WTC11 (cell line): Measurements from ENCODE around the gene UNC93B1. TPM values are rescaled to one million over a fixed set of nuclear protein-coding genes. Genes with fewer than 3 reads are reported as not detected.
"Not testable (repeated sequence)": the region's sequence is repeated elsewhere in the genome, so short reads cannot be mapped to it uniquely, and the experiment has no call there.

ENCODE experiments used
- ATAC-seq: fragments of 200-7000 bp; cut with Tn5 transposase; 2 replicates; pipeline ENCODE4 v1.10.0; 2021; ENCODE audit warnings: mild to moderate bottlenecking, moderate library complexity
- CTCF ChIA-PET: fragments of 300-600 bp; sonication (Branson Sonifier 250); formaldehyde crosslinking; loops from one replicate; lab custom pipeline; 2021; ENCODE audit warnings: antibody characterized with exemption; lab: Charles Lee
- POLR2A ChIA-PET: fragments of 350-600 bp; sonication (Branson Sonifier 250); formaldehyde crosslinking; loops from one replicate; lab custom pipeline; 2021; ENCODE audit warnings: antibody characterized with exemption; lab: Charles Lee
- DNase-seq: peaks from one replicate; pipeline ENCODE4 v3.0.0; 2021; ENCODE audit warnings: low spot score
- H3K27ac Mint-ChIP-seq: 2 replicates; pipeline ENCODE4 v1.8.0; 2021; ENCODE audit warnings: mixed read lengths
- H3K27me3 Mint-ChIP-seq: 2 replicates; pipeline ENCODE4 v1.8.0; 2021; ENCODE audit warnings: low read depth, mild to moderate bottlenecking, moderate library complexity, mixed read lengths
- H3K36me3 Mint-ChIP-seq: 2 replicates; pipeline ENCODE4 v1.8.0; 2021; ENCODE audit warnings: mixed read lengths
- H3K4me1 Mint-ChIP-seq: 2 replicates; pipeline ENCODE4 v1.8.0; 2022; ENCODE audit warnings: mixed read lengths
- H3K4me3 Mint-ChIP-seq: 2 replicates; pipeline ENCODE4 v1.8.0; 2021; ENCODE audit warnings: mild to moderate bottlenecking, moderate library complexity, mixed read lengths
- H3K9me3 Mint-ChIP-seq: 2 replicates; pipeline ENCODE4 v1.8.0; 2021; ENCODE audit warnings: mixed read lengths
- MAX ChIP-seq: sonication (generic); formaldehyde crosslinking; IDR thresholded peaks from 2 replicates; pipeline ENCODE4 v1.8.0; 2022; ENCODE audit warnings: mild to moderate bottlenecking, missing genetic modification reagents
- USF2 ChIP-seq: sonication (generic); formaldehyde crosslinking; IDR thresholded peaks from 2 replicates; pipeline ENCODE4 v1.8.1; 2023; ENCODE audit warnings: mild to moderate bottlenecking, missing genetic modification reagents, moderate library complexity
- total RNA-seq: library from RNA; stranded (reverse); gene quantifications from 3 replicates; pipeline ENCODE4 v1.2.3, GENCODE V29; 2021
- TF ChIP-seq, protein P1 (sequence below): sonication (generic); formaldehyde crosslinking; IDR thresholded peaks from 2 replicates; pipeline ENCODE4 v1.8.0; 2022; ENCODE audit warnings: mild to moderate bottlenecking, missing genetic modification reagents

Gene UNC93B1
- total RNA-seq, 1 experiment from 2014 or later, result 27.9 TPM

GRCh38 chr11:67982255-67982857 lies 21.5 kb downstream of the UNC93B1 start:
- ATAC-seq, H3K36me3 Mint-ChIP-seq, H3K27ac Mint-ChIP-seq, H3K27me3 Mint-ChIP-seq, H3K9me3 Mint-ChIP-seq, H3K4me3 Mint-ChIP-seq, DNase-seq: not testable (repeated sequence)
- ChIA-PET CTCF (interaction anchor here (2.4 kb wide), 1 partner anchor 27 kb away, joined by 13 read pairs; no protein-coding TSS in a partner anchor), POLR2A (interaction anchor here (0.7 kb wide), 1 partner anchor 20 kb away, joined by 3 read pairs; no protein-coding TSS in a partner anchor)
- TF ChIP-seq, protein P1, sequence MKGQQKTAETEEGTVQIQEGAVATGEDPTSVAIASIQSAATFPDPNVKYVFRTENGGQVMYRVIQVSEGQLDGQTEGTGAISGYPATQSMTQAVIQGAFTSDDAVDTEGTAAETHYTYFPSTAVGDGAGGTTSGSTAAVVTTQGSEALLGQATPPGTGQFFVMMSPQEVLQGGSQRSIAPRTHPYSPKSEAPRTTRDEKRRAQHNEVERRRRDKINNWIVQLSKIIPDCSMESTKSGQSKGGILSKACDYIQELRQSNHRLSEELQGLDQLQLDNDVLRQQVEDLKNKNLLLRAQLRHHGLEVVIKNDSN (CRISPR knock-in tag), result peak; percentile 33; the same call in 1 of the 2 replicates
- TF ChIP-seq USF2, result peak; percentile 66
- peaks cover 33% of the 10 kb centered on the region for H3K4me1 Mint-ChIP-seq

DNA sequence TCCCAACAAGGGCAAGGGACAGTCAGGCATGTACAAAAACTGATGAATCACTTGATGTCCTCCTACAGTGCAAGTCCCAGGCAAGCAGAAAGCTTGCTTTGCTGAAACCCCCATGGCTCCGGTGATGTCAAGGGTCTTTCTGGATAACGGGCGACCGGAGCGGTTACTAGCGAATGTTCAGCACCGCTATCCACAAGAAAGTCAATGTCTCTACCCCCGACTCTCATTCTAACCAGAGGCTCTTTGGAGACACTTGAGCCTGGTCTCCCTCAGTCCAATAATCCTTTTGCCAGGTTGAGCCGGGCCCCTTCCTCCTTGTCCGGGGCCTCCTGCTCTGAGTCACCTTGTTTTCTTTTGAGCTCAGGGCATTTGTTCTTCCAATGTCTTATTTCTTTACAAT lies 22.7 kb downstream of the UNC93B1 start:
- DNase-seq, H3K27me3 Mint-ChIP-seq, H3K27ac Mint-ChIP-seq, H3K9me3 Mint-ChIP-seq, ATAC-seq, POLR2A ChIA-PET, H3K4me3 Mint-ChIP-seq, H3K36me3 Mint-ChIP-seq: not testable (repeated sequence)
- CTCF ChIA-PET, result interaction anchor here (1.2 to 2.4 kb wide), 3 partner anchors 13 to 136 kb away, joined by 3 to 13 read pairs (median 4); no protein-coding TSS in a partner anchor
- H3K4me1 Mint-ChIP-seq, result peaks cover 33% of the 10 kb centered on the region

DNA sequence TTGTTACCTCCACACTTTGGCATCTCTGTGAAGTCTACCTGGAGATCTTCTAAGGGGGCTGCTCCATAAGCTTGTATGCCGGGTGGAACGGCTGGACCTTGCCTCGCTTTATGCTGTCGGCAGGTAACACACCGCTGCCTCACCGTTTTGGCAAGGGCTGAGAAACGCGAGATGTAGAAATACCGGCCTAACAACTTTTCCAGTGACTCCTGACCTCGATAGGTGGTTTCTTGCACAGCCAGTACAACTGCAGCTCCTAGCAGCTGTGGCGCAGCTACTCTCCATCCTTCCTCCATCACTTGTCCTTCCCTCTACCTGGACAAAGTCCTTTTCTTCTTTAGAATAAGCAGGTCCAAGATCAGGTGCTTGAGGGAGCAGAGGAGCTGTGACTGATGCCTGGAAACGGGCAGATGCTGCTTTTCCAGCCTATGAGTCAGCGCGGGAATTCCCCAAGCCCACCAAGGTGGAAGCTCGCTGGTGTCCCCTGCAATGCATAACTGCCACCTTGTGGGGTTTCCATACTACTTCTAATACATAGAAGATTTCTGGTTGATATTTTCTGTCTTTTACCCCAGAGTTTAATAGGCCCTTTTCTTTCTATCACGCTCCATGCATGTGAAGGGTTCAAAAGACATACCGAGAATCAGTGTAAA lies 25.0 kb downstream of the UNC93B1 start:
- DNase-seq, result peak; percentile 35
- POLR2A ChIA-PET, H3K27me3 Mint-ChIP-seq, H3K9me3 Mint-ChIP-seq, H3K4me3 Mint-ChIP-seq, H3K36me3 Mint-ChIP-seq, ATAC-seq: not testable (repeated sequence)
- Mint-ChIP-seq H3K4me1 (peaks cover 33% of the 10 kb centered on the region), H3K27ac (0 out of 2 replicates have a peak overlapping the region, but pooled peaks have one; percentile 29)
- CTCF ChIA-PET, result interaction anchor here (1.8 kb wide), 1 partner anchor 23 kb away, joined by 13 read pairs; no protein-coding TSS in a partner anchor
- TF ChIP-seq MAX (CRISPR knock-in tag), result 0 out of 2 replicates have a peak, but pooled peaks have one; percentile 42

DNA sequence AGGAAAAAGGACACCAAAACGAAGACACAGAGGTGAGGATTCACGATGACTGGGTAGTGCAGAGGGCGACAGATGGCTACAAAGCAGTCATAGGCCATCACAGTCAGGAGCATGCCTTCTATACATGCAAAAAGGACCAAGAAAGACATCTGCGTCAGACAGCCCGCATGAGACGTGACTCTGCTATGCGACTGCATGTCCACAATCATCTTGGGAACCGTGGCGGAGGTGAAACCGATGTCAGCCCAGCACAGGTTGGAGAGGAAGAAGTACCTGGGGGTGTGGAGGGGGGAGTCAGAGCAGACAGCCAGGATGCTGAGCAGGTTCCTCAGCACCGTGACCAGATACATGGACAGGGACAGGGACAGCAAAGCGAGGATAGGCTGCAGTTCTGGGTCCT lies 29.2 kb downstream of the UNC93B1 start:
- H3K27me3 Mint-ChIP-seq, H3K4me3 Mint-ChIP-seq, H3K36me3 Mint-ChIP-seq, DNase-seq, CTCF ChIA-PET, ATAC-seq, H3K9me3 Mint-ChIP-seq, H3K27ac Mint-ChIP-seq, POLR2A ChIA-PET: not testable (repeated sequence)
- peaks cover 31% of the 10 kb centered on the region for H3K4me1 Mint-ChIP-seq

DNA sequence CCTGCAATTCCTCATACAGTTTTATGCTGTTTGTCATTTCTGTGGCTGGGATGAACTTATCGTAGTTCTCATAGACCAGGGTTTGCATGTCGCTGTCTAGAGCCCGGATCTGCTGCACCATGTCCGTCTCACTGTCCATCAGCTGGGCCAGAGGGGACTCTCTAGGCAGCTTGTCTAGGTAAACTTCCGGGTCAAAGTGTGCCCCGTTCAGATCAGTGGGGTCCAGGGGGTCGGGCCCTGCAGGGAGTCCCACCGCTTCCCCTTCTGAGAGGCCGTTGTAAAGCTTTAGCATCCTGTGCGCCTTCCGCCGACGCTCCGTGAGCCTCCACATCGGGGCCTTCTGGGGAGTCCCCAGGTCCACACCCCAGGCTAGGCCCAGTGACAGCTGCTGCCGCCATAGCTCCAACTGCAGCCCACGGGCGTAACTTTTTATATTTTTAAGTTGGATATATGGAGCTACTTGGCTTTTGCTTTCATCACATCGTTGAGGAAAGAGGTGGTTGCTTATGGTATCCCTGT lies 38.0 kb downstream of the UNC93B1 start:
- POLR2A ChIA-PET, H3K27ac Mint-ChIP-seq, H3K4me3 Mint-ChIP-seq, H3K36me3 Mint-ChIP-seq, DNase-seq, H3K4me1 Mint-ChIP-seq, ATAC-seq, H3K27me3 Mint-ChIP-seq: not testable (repeated sequence)
- CTCF ChIA-PET, result interaction anchor here (3.8 kb wide), 1 partner anchor 10 kb away, joined by 13 read pairs; no protein-coding TSS in a partner anchor
- peaks cover 28% of the 10 kb centered on the region for H3K9me3 Mint-ChIP-seq

GRCh38 chr11:67964746-67965145 lies 39.2 kb downstream of the UNC93B1 start:
- H3K27ac Mint-ChIP-seq, H3K4me3 Mint-ChIP-seq, H3K27me3 Mint-ChIP-seq, ATAC-seq, H3K4me1 Mint-ChIP-seq, POLR2A ChIA-PET, H3K36me3 Mint-ChIP-seq, DNase-seq: not testable (repeated sequence)
- H3K9me3 Mint-ChIP-seq, result peaks cover 28% of the 10 kb centered on the region
- CTCF ChIA-PET, result interaction anchor here (3.8 kb wide), 1 partner anchor 9 kb away, joined by 13 read pairs; no protein-coding TSS in a partner anchor

GRCh38 chr11:67963879-67964278 lies 40.0 kb downstream of the UNC93B1 start:
- DNase-seq, POLR2A ChIA-PET, H3K27ac Mint-ChIP-seq, H3K4me3 Mint-ChIP-seq, H3K27me3 Mint-ChIP-seq, H3K36me3 Mint-ChIP-seq, ATAC-seq: not testable (repeated sequence)
- CTCF ChIA-PET, result interaction anchor here (1.2 kb wide), 1 partner anchor 8 kb away, joined by 4 read pairs; no protein-coding TSS in a partner anchor
- peaks cover 28% of the 10 kb centered on the region for H3K9me3 Mint-ChIP-seq
- peaks cover 10% of the 10 kb centered on the region for H3K4me1 Mint-ChIP-seq

DNA sequence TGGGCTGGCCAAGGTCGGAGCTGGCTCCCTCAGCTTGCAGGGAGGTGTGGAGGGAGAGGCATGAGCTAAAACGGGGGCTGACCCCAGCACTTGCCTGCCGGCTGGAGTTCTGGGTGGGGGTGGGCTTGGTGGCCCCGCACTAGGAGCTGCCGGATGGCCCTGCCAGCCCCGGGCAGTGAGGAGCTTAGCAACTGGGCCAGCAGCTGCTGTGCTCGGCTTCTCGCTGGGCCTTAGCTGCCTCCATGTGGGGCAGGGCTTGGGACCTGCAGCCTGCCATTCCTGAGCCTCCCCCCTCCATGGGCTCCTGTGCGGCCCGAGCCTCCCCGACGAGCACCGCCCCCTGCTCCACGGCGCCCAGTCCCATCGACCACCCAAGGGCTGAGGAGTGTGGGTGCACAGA lies 40.7 kb downstream of the UNC93B1 start:
- H3K4me3 Mint-ChIP-seq, ATAC-seq, POLR2A ChIA-PET, DNase-seq, H3K27ac Mint-ChIP-seq, H3K36me3 Mint-ChIP-seq, H3K27me3 Mint-ChIP-seq: not testable (repeated sequence)
- Mint-ChIP-seq H3K9me3 (peaks cover 28% of the 10 kb centered on the region), H3K4me1 (peaks cover 17% of the 10 kb centered on the region)
- CTCF ChIA-PET, result interaction anchor here (1.2 kb wide), 1 partner anchor 8 kb away, joined by 4 read pairs; no protein-coding TSS in a partner anchor

- ATAC-seq, DNase-seq, H3K27ac Mint-ChIP-seq, H3K36me3 Mint-ChIP-seq, POLR2A ChIA-PET, H3K9me3 Mint-ChIP-seq: not testable (repeated sequence)
- CTCF ChIA-PET, result interaction anchor here (0.6 to 2.2 kb wide), 30 partner anchors 8 to 327 kb away, joined by 3 to 20 read pairs (median 4); partner anchors contain the start of genes NUDT8 and UNC93B1
- H3K4me1 Mint-ChIP-seq, result peaks cover 40% of the 10 kb centered on the region
- H3K27me3 Mint-ChIP-seq, result peaks cover 42% of the 10 kb centered on the region
- H3K4me3 Mint-ChIP-seq, result peak overlapping the region; percentile 47
Observed at GRCh38 chr11:67956236-67956635, 47.7 kb downstream of the UNC93B1 start.
